Effector memory CD8-positive, alpha-beta T cell (primary cell): ENCODE results near the gene SAMD11.
A peak's percentile ranks its signal among the peaks of the same experiment; 100 is the strongest.

ENCODE experiments used
- ATAC-seq: fragments of 150-1000 bp; cut with Tn5 transposase; replicated peaks from 2 replicates; pipeline ENCODE4 v1.10.0; 2021; ENCODE audit warnings: mild to moderate bottlenecking, moderate library complexity
- DNase-seq, 3 experiments: peaks; one replicate each; pipeline ENCODE4 v3.0.0; 2021
- H3K27ac Mint-ChIP-seq, 2 donors: one replicate each; pipeline ENCODE4 v1.8.0; 2022; ENCODE audit warnings: mild to moderate bottlenecking in 2 of 2, mixed read lengths in 2 of 2, moderate library complexity in 2 of 2
- H3K27me3 Mint-ChIP-seq, 2 donors: one replicate each; pipeline ENCODE4 v1.8.0; 2022; ENCODE audit warnings: mixed read lengths in 2 of 2
- H3K36me3 Mint-ChIP-seq: one replicate; pipeline ENCODE4 v1.8.0; 2022; ENCODE audit warnings: mild to moderate bottlenecking, moderate library complexity, mixed read lengths; ENCODE audit not compliant: insufficient read depth
- H3K4me1 Mint-ChIP-seq, 2 donors: one replicate each; pipeline ENCODE4 v1.8.0; 2022; ENCODE audit warnings: low read depth in 2 of 2, mixed read lengths in 2 of 2
- H3K4me3 Mint-ChIP-seq, 2 donors: one replicate each; pipeline ENCODE4 v1.8.0; 2022; ENCODE audit warnings: mild to moderate bottlenecking in 2 of 2, mixed read lengths in 2 of 2, moderate library complexity in 2 of 2
- H3K9me3 Mint-ChIP-seq, 2 donors: one replicate each; pipeline ENCODE4 v1.8.0; 2022; ENCODE audit warnings: mixed read lengths in 2 of 2

The SAMD11 gene

DNA sequence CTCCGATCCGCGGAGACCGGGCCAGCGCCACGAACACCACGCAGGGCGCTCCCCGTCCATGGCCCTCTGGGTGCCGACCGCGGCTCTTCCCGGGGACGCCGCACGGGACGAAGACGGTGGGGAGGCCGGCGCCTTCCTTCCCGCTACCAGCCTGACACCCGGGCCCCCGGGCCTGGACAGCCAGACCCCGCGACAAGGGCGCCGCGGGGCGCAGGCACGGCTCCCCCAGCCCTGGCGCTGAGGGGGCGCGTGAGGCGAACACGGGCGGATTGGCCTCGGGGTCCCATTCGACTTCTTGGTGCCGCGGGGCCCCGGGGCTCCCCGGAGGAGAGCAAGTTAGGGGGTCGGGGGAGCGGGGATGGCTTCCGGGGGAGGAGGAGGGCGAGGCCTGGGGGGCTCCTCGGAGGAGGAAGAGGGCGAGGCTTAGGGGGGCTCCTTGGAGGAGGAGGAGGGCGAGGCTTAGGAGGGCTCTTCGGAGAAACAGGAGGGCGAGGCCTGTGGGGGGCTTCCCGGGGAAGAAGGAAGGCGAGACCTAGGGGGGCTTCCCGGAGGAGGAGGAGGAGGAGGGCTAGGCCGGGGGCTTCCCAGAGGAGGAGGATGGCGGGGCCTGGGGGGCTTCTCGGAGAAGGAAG is 36.1 kb downstream of the SAMD11 start:
- ATAC-seq (peak; percentile 7), DNase-seq (no peak)
- Mint-ChIP-seq H3K36me3 (peaks cover 16% of the 10 kb centered on the region), H3K9me3 (no peaks in the 10 kb centered on the region), H3K4me3 (peak overlapping the region; percentile 85 to 89), H3K27me3 (no peaks in the 10 kb centered on the region), H3K27ac (peak overlapping the region; percentile 53 to 79), H3K4me1 (peaks cover 16 to 22% of the 10 kb centered on the region in 2 donors)

DNA sequence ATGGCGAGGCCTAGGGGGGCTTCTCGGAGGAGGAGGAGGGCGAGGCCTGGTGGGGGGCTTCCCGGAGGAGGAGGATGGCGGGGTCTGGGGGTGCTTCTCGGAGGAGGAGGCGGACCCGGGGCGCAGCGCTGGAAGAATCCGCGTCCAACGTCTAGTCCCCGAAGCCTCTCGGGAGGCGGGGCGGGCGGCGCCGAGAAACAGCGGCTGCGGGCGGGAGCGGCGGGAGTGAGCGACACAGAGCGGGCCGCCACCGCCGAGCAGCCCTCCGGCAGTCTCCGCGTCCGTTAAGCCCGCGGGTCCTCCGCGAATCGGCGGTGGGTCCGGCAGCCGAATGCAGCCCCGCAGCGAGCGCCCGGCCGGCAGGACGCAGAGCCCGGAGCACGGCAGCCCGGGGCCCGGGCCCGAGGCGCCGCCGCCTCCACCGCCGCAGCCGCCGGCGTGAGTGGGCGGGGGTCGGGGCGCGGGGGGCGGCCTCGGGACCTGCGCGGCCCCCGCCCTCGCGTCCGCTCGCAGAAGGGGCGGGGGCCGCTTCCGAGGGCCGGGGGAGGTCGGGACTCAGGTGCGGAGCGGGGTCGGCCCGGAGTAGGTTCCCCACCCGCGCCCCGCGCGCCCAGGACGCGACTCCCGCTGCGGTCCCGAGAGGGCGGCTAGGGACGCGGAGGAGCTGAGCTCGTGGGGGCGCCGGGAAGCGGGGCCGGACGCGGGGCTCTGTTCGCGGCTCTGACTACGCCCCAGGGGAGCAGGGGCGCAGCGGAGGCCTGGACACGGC is 36.8 kb downstream of the SAMD11 start, which contains the start of gene KLHL17:
KLHL17 (plus strand) TSS at position 222 of the 769 bp plus-strand sequence; CDS start at position 332, 110 bp downstream.
- peak within 1 kb of the TSS; percentile 85 to 89 for H3K4me3 Mint-ChIP-seq
- peaks cover 16% of the 10 kb centered on the region for H3K36me3 Mint-ChIP-seq
- DNase-seq (peak; percentile 70 to 75 (median 72)), ATAC-seq (peak; percentile 55)
- H3K27me3 Mint-ChIP-seq = no peaks in the 10 kb centered on the region
- H3K27ac Mint-ChIP-seq = peak within 1 kb of the TSS; percentile 53 to 79
- H3K9me3 Mint-ChIP-seq = no peaks in the 10 kb centered on the region
- peaks cover 16 to 18% of the 10 kb centered on the region in 2 donors for H3K4me1 Mint-ChIP-seq

DNA sequence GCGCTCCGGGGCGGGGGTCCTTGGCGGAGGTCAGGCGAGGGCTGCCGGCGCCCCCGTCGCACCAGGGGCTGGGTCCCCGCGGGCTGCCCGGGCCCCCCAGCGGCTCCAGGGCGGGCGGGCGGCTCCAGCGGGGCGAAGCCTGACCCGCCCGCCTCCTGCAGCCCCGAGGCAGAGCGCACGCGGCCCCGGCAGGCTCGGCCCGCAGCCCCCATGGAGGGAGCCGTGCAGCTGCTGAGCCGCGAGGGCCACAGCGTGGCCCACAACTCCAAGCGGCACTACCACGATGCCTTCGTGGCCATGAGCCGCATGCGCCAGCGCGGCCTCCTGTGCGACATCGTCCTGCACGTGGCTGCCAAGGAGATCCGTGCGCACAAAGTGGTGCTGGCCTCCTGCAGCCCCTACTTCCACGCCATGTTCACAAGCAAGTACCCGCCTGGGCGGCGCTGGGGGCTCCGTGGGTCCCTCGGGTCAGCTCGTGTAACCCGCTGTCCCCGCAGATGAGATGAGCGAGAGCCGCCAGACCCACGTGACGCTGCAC is 37.5 kb downstream of the SAMD11 start:
- no peak overlapping the region for H3K27ac Mint-ChIP-seq
- peaks cover 16% of the 10 kb centered on the region for H3K36me3 Mint-ChIP-seq
- H3K27me3 Mint-ChIP-seq = no peaks in the 10 kb centered on the region
- ATAC-seq (no peak), DNase-seq (no peak)
- no peaks in the 10 kb centered on the region for H3K9me3 Mint-ChIP-seq
- peaks cover 16 to 18% of the 10 kb centered on the region in 2 donors for H3K4me1 Mint-ChIP-seq
- peak overlapping the region; percentile 65 to 70 for H3K4me3 Mint-ChIP-seq

DNA sequence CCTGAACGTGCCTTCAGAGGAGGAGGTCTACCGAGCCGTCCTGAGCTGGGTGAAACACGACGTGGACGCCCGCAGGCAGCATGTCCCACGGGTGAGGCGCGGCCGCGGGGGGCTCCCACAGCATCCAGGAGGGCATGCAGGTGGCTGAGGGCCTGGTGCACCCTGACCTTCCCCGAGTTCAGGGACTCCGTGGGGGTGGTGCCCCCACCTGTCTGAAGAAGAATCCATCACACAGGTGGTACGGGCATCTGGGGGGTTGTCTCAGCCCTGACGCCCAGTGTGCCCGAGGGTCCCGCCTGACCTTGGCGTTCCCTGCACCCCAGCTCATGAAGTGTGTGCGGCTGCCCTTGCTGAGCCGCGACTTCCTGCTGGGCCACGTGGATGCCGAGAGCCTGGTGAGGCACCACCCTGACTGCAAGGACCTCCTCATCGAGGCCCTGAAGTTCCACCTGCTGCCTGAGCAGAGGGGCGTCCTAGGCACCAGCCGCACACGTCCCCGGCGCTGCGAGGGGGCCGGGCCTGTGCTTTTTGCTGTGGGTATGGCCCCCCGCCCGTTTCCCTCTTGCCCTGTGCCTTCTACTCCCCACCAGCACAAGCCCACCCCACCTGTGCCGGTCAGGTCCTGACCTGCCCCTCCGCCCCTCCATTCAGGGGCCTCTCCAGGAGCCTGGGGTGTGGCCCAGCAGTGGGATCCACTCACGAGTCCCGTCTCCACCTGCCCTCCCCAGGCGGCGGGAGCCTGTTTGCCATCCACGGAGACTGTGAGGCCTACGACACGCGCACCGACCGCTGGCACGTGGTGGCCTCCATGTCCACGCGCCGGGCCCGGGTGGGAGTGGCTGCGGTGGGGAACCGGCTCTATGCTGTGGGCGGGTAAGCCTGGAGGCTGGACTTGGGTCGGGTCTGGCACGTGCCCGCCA is 38.9 kb downstream of the SAMD11 start:
- H3K4me3 Mint-ChIP-seq = peak overlapping the region; percentile 65 to 70
- H3K27me3 Mint-ChIP-seq = no peaks in the 10 kb centered on the region
- DNase-seq (no peak), ATAC-seq (no peak)
- H3K36me3 Mint-ChIP-seq = peaks cover 10% of the 10 kb centered on the region
- peak overlapping the region in 1 of 2 donors; percentile 20 for H3K27ac Mint-ChIP-seq
- no peaks in the 10 kb centered on the region for H3K9me3 Mint-ChIP-seq
- peaks cover 11 to 12% of the 10 kb centered on the region in 2 donors for H3K4me1 Mint-ChIP-seq

DNA sequence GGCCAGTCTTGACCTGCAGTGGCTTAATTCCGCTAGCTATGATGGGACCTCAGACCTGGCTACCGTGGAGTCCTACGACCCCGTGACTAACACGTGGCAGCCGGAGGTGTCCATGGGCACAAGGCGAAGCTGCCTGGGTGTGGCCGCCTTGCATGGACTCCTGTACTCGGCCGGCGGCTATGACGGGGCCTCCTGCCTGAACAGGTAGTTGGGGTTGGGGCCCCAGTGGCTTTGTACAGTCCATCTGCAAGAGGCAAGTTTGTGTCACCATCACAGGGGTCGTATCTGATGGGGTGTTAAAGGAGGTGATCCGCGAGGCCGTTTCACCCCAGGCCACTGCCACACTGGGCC is 39.6 kb downstream of the SAMD11 start:
- Mint-ChIP-seq H3K27ac (peak overlapping the region in 1 of 2 donors; percentile 20), H3K27me3 (peaks cover 0 to 2% of the 10 kb centered on the region in 2 donors), H3K4me1 (peaks cover 6 to 7% of the 10 kb centered on the region in 2 donors), H3K4me3 (no peak overlapping the region), H3K36me3 (peaks cover 8% of the 10 kb centered on the region), H3K9me3 (no peaks in the 10 kb centered on the region)
- DNase-seq (no peak), ATAC-seq (no peak)

DNA sequence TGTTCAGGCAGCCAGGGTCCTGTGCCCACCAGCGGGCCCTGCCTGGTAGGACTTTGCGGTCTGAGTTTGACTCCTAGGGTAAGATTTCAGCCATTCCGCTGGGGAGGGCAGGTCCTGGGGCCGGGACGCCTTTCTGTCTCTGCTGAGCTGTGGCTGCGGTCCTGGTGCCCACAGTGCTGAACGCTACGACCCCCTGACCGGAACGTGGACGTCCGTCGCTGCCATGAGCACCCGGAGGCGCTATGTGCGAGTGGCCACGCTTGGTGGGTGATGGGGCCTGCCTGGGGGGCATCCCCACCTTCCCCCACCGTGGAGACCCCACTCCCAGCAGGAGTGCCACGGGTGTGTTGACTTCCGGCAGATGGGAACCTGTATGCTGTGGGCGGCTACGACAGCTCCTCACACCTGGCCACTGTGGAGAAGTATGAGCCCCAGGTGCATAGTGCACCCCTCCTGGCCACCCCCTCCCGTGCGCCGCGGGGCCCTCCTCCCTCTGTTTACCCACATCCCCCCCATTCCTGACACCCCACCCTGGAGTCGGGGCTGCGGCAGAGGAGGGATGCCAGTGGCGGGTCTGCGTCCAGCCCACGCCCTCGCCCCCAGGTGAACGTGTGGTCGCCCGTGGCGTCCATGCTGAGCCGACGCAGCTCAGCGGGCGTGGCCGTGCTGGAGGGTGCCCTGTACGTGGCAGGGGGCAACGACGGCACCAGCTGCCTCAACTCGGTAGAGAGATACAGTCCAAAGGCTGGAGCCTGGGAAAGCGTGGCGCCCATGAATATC is 40.2 kb downstream of the SAMD11 start:
- Mint-ChIP-seq H3K9me3 (no peaks in the 10 kb centered on the region), H3K27me3 (peaks cover 0 to 9% of the 10 kb centered on the region in 2 donors), H3K27ac (no peak overlapping the region), H3K4me3 (peak overlapping the region in 1 of 2 donors; percentile 23), H3K36me3 (peaks cover 2% of the 10 kb centered on the region), H3K4me1 (peaks cover 0 to 4% of the 10 kb centered on the region in 2 donors)
- no peak for DNase-seq
- ATAC-seq = no peak

DNA sequence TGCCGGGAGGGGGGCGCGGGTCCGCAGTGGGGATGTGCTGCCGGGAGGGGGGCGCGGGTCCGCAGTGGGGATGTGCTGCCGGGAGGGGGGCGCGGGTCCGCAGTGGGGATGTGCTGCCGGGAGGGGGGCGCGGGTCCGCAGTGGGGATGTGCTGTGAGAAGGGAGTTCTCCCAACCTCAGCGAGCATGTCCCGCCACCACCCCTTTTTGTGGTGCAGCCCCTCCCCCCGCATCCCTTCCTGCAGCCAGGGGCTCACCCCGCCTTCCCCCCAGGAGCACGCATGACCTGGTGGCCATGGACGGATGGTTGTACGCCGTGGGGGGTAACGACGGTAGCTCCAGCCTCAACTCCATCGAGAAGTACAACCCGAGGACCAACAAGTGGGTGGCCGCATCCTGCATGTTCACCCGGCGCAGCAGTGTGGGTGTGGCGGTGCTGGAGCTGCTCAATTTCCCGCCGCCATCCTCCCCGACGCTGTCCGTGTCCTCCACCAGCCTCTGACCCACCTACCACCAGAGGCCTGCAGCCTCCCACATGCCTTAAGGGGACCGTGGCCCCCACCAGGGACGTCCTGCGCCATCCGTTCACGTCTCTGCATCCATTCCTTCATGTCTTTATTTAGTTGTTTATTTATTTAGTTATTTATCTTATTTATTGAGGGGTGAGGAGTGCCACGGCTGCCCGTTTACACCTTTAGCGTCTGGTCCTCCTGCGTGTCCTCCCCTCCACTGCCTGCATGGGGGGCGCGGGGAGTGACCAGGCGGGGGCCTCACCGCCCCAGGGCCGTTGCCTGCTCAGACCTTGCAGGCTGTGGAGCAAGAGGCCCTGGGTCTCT is 41.2 kb downstream of the SAMD11 start:
- H3K4me1 Mint-ChIP-seq = peaks cover 0 to 4% of the 10 kb centered on the region in 2 donors
- no peak overlapping the region for H3K27ac Mint-ChIP-seq
- no peak for ATAC-seq
- no peaks in the 10 kb centered on the region for H3K36me3 Mint-ChIP-seq
- H3K27me3 Mint-ChIP-seq = peaks cover 0 to 16% of the 10 kb centered on the region in 2 donors
- no peaks in the 10 kb centered on the region for H3K9me3 Mint-ChIP-seq
- peak overlapping the region; percentile 23 to 38 for H3K4me3 Mint-ChIP-seq
- no peak for DNase-seq

DNA sequence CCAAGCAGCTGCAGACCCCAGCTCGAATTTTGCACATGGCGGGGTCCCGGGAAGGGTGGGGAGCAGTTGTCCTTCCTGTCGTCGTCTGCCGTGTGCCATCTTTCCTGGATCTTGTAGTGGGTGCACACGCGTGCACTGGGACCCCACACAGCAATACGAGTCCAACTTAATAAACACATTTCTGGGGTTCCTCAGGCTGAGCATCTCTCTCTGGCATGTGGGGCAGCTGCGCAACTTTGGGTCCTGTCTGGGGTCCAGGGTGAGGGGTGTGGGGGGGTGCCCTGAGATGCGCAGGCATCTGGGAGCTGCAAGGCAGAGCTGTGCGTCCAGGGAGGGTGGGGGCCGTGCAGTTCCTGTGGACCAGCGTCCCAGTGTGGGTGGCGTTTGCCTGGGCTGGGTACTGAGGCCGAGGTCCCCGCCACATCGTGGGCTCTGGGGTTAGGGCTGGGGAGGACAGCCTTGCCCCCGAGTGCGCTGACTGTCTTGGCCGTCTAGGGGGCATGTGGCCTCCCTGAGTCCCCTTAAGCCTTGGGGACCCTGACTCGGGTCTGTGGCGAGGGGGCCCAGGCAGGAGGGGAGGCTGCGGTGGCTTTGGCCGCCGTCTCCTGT is 41.9 kb downstream of the SAMD11 start:
- peaks cover 0 to 16% of the 10 kb centered on the region in 2 donors for H3K27me3 Mint-ChIP-seq
- H3K36me3 Mint-ChIP-seq = no peaks in the 10 kb centered on the region
- ATAC-seq = no peak
- H3K9me3 Mint-ChIP-seq = no peaks in the 10 kb centered on the region
- no peak for DNase-seq
- H3K4me1 Mint-ChIP-seq = peaks cover 0 to 4% of the 10 kb centered on the region in 2 donors
- H3K27ac Mint-ChIP-seq = no peak overlapping the region
- H3K4me3 Mint-ChIP-seq = peak overlapping the region; percentile 23 to 38

DNA sequence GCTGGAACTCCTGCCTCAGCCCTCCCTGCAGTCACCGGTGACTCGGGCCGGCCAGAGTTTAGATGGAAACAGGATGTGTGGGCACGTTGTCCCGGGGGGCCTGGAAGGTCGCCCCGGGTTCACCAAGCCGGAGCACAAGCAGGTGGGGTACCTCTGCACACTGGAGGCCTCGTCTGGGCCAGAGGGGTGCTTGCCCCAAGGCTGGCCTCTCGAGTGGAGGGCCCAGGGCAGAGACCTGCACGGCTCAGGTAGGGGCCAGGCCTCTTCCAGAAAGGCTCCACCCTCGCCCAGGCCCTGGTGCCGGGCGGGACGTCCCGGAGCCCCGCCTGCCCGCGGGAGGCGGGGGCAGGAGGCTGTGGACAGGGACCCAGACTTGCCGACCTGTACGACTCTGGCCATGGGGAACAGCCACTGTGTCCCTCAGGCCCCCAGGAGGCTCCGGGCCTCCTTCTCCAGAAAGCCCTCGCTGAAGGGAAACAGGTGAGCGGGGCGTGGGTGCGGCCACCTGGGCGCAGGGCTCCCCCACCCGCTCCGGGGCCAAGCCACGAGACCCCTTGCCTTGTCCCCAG is 42.5 kb downstream of the SAMD11 start, which contains the start of gene PLEKHN1:
PLEKHN1 (plus strand) TSS at position 348 of the 569 bp plus-strand sequence; CDS start at position 398, 50 bp downstream.
- Mint-ChIP-seq H3K27ac (no peak within 1 kb of the TSS), H3K4me1 (peaks cover 0 to 4% of the 10 kb centered on the region in 2 donors), H3K27me3 (peaks cover 0 to 16% of the 10 kb centered on the region in 2 donors), H3K36me3 (no peaks in the 10 kb centered on the region), H3K9me3 (no peaks in the 10 kb centered on the region), H3K4me3 (peak within 1 kb of the TSS; percentile 67 to 75)
- ATAC-seq = peak; percentile 34
- no peak for DNase-seq

DNA sequence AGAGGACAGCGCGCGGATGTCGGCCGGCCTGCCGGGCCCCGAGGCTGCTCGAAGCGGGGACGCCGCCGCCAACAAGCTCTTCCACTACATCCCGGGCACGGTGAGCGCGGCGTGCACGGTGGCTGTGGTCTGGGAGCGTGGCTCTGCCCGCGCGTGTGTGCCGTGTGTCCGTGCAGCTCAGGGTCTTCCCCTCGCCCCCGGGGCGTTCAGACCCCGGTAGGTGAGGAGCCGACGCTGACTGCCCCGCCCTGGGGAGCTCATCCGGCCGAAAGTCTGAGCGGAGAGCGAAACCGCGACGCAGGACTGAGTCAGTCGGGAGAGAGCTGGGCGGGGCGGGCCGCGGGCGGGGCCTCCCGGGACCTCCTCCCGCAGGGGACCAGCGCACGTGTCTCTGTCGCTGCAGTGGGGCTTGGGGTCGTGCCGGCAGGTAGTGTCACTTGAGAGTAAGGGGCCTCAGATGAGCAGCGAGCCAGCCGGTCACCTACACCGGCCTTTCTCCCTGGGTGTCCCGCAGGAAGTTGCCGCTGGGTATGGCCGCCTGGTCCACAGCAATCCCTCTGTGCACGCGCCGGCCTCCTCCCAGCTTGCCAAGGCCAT is 43.1 kb downstream of the SAMD11 start:
- ATAC-seq = peak; percentile 93
- Mint-ChIP-seq H3K9me3 (no peaks in the 10 kb centered on the region), H3K27me3 (peaks cover 0 to 16% of the 10 kb centered on the region in 2 donors), H3K36me3 (no peaks in the 10 kb centered on the region), H3K4me3 (peak overlapping the region; percentile 67 to 75), H3K27ac (no peak overlapping the region), H3K4me1 (peaks cover 0 to 4% of the 10 kb centered on the region in 2 donors)
- peak; percentile 46 to 51 (median 47) for DNase-seq
